Fibroblast of the aortic adventitia (primary cell): Measurements from ENCODE around the gene SPINT1. TPM values are rescaled to one million over a fixed set of nuclear protein-coding genes. Genes with fewer than 3 reads are reported as not detected.
A peak's percentile ranks its signal among the peaks of the same experiment; 100 is the strongest.
"Not testable (repeated sequence)": the region's sequence is repeated elsewhere in the genome, so short reads cannot be mapped to it uniquely, and the experiment has no call there.

Experiments
- DNase-seq: peaks from one replicate; pipeline ENCODE4 v3.0.0-alpha.2; 2010; ENCODE audit warnings: low read depth
- H3K4me3 ChIP-seq: 2 replicates; pipeline ENCODE4 v1.5.1; 2011; ENCODE audit warnings: low read depth, mild to moderate bottlenecking, control low read depth, low read length, moderate library complexity
- total RNA-seq: library from RNA; depleted of rRNA; stranded (reverse); fragments of >200 nt; gene quantifications from 2 replicates; pipeline ENCODE4 v1.2.3, GENCODE V29; 2012; ENCODE audit warnings: low replicate concordance
- TF ChIP-seq, protein P1 (sequence below): IDR thresholded peaks from 2 replicates; pipeline ENCODE4 v1.5.1; 2011; ENCODE audit warnings: mild to moderate bottlenecking, low read length, control low read depth, inconsistent platforms; ENCODE audit not compliant: insufficient read depth

Gene SPINT1
- total RNA-seq, 1 donor, result not detected

GRCh38 chr15:40858706-40859105 lies 14.9 kb downstream of the SPINT1 start:
- H3K4me3 ChIP-seq, result no peak overlapping the region
- DNase-seq, result no peak
- TF ChIP-seq, protein P1, sequence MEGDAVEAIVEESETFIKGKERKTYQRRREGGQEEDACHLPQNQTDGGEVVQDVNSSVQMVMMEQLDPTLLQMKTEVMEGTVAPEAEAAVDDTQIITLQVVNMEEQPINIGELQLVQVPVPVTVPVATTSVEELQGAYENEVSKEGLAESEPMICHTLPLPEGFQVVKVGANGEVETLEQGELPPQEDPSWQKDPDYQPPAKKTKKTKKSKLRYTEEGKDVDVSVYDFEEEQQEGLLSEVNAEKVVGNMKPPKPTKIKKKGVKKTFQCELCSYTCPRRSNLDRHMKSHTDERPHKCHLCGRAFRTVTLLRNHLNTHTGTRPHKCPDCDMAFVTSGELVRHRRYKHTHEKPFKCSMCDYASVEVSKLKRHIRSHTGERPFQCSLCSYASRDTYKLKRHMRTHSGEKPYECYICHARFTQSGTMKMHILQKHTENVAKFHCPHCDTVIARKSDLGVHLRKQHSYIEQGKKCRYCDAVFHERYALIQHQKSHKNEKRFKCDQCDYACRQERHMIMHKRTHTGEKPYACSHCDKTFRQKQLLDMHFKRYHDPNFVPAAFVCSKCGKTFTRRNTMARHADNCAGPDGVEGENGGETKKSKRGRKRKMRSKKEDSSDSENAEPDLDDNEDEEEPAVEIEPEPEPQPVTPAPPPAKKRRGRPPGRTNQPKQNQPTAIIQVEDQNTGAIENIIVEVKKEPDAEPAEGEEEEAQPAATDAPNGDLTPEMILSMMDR, result no peak

GRCh38 chr15:40859206-40859851 lies 15.5 kb downstream of the SPINT1 start:
- no peak overlapping the region for H3K4me3 ChIP-seq
- TF ChIP-seq, protein P1, result peak; percentile 87
- DNase-seq, result peak; percentile 70

DNA sequence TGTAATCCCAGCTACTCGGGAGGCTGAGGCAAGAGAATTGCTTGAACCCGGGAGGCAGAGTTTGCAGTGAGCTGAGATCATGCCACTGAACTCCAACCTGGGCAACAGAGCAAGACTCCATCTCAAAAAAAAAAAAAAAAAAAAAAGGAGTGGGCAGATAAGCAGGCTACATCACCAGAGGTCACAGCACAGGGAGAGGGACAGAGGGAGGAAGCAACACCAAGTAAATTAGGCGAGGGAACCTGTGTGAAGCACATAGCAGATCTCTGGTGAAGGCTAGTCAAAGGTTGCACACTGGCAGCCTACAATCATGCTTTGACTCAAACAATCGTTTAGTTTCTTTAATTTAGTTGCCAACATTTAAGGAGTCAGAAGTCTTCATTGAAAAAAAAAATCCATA lies 17.3 kb downstream of the SPINT1 start:
- not testable (repeated sequence) for H3K4me3 ChIP-seq, DNase-seq

DNA sequence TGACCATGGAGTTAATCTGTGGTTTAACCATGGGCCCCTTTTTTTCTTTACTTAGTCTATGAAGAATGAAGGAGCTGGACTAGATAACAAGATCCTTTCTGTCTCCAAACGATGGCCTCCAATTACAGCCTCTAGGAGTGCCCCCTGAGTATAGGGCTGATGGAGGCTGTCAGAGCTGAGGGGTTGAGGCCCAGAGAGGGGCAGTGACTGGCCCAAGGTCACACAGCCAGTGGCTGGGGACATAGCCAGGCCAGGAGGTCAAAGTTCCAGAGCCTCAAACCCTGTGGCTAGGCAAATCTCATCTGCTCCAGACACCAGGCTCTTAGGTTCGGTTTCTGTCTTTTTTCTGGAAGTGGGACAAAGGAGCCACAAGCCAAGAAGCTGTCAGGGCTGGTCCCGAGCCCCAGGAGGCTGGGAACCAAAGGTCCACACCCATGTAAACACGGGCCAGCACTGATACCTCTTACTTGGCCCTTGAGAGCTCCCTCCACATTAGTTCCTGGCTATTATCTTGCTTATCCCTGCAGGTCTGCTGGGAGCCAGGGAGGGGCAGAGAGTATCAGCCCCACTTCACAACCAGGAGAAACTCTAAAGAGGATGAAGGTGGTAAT lies 19.9 kb downstream of the SPINT1 start:
- DNase-seq, result peak; percentile 18
- TF ChIP-seq, protein P1, result no peak
- no peak overlapping the region for H3K4me3 ChIP-seq

GRCh38 chr15:40867199-40867598 lies 23.4 kb downstream of the SPINT1 start:
- no peak for DNase-seq
- H3K4me3 ChIP-seq, result no peak overlapping the region
- TF ChIP-seq, protein P1, result no peak

DNA sequence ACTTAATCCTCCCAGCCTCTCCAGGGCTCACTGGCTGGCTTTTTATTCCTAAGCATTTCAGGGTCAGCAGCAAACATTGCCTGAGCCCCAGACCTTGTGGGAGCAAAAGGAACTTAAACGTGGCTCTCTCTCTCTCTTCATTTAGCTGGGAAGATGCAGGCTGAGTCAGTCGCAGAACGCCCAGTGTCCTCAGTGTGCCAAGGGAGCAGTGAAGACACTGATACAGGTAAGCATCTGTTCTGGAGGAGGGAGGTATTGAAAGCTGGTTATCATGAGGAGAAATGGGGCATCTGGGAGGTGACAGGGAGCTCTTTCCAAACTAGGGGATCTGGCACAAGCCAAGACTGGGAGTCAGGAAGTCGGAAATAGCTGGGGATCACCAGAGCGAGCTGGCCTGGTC lies 25.8 kb downstream of the SPINT1 start:
- H3K4me3 ChIP-seq, result no peak overlapping the region
- DNase-seq, result no peak
- TF ChIP-seq, protein P1, result no peak

- DNase-seq, result no peak
- H3K4me3 ChIP-seq, result no peak overlapping the region
- TF ChIP-seq, protein P1, result no peak
Measured at GRCh38 chr15:40870716-40871115, 26.9 kb downstream of the SPINT1 start.
